Measurements from ENCODE around the gene DNAJC5G.

DNA sequence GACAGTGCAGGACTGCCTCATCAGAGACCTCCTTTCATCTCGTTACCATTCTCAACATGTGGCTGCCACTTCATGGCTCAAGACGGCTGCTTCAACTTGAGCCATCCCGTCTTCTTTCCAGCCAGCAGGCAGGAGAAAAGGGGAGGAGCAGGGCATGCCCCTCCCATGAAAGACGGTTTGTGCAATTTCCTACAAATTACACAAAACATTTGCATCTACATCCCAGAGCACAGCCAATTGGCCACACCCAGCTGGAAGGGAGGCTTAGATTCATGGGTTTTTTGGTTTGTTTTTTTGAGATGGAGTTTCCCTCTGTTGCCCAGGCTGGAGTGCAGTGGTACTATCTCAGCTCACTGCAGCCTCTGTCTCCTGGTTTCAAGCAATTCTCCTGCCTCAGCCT lies 21.2 kb downstream of the DNAJC5G start:
- TF ChIP-seq EZH2 (IDR thresholded peaks at IDR 0.05; ENCODE audit: borderline replicate concordance, low read depth, low read length, severe bottlenecking) (no peak), GATA2 (IDR thresholded peaks at IDR 0.05; ENCODE audit: insufficient read depth, insufficient read length, low read depth, low read length) (no peak), POLR2A (IDR thresholded peaks at IDR 0.05; ENCODE audit: low read depth, low read length) (no peak), MYC (IDR thresholded peaks at IDR 0.05; ENCODE audit: low read depth, low read length) (no peak), MAX (IDR thresholded peaks at IDR 0.05; ENCODE audit: insufficient read depth, insufficient read length) (no peak)
- TF ChIP-seq, protein P1, sequence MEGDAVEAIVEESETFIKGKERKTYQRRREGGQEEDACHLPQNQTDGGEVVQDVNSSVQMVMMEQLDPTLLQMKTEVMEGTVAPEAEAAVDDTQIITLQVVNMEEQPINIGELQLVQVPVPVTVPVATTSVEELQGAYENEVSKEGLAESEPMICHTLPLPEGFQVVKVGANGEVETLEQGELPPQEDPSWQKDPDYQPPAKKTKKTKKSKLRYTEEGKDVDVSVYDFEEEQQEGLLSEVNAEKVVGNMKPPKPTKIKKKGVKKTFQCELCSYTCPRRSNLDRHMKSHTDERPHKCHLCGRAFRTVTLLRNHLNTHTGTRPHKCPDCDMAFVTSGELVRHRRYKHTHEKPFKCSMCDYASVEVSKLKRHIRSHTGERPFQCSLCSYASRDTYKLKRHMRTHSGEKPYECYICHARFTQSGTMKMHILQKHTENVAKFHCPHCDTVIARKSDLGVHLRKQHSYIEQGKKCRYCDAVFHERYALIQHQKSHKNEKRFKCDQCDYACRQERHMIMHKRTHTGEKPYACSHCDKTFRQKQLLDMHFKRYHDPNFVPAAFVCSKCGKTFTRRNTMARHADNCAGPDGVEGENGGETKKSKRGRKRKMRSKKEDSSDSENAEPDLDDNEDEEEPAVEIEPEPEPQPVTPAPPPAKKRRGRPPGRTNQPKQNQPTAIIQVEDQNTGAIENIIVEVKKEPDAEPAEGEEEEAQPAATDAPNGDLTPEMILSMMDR (IDR thresholded peaks at IDR 0.05; ENCODE audit: extremely low read depth in 1 of 2, insufficient read depth in 1 of 2, low read depth in 1 of 2, low read length in 2 of 2), result no peak

Data from endothelial cell of umbilical vein (primary cell).